ENCODE results near the gene WWOX. TPM values are rescaled to one million over a fixed set of nuclear protein-coding genes. Genes with fewer than 3 reads are reported as not detected.

WWOX gene
- polyA plus RNA-seq, 1 donor (not counting 4 experiments of a cell fraction or from before 2014, with no cell fraction given), result 5.1 TPM

DNA sequence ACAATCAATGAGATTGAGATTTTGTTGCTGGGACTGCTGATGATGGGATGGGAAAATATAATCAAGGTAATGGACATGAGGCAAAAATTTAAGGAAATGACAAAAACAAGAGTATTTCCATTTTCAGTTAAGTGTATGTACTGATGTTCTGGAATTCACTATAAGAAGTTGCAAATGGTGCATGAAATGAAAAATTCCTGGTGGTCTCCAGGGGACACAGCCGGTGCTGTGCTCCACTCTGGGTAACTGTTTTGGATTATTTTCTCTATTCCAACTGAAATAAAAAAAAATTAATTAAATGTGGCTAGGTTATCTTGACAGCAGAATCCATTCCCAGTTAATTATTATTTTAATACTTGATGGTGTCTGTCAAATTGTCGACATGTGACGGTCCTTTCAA, 305.6 kb downstream of the WWOX start:
- dilution Hi-C loops (cut with MboI; ENCODE audit: extremely low pct_ligation_motif_present, low sequenced_read_pairs), result no loop called here
- H3K9ac ChIP-seq (ENCODE audit: control insufficient read depth, extremely low read depth, insufficient read depth, low read length), result no peak overlapping the region
- TF ChIP-seq CTCF (optimal IDR thresholded peaks at IDR 0.05 in 1 of 3, IDR thresholded peaks at IDR 0.05 in 1 of 3, conservative IDR thresholded peaks at IDR 0.05 in 1 of 3; ENCODE audit: extremely low read depth in 1 of 3, insufficient read depth in 2 of 3, low read length in 3 of 3), result no peak
- no peak for TF ChIP-seq EZH2 (IDR thresholded peaks at IDR 0.05; ENCODE audit: low read length)
- H3K27ac ChIP-seq (ENCODE audit: control insufficient read depth, insufficient read depth, low read length), result no peak overlapping the region
- no peaks in the 10 kb centered on the region for H4K20me1 ChIP-seq (ENCODE audit: control insufficient read depth, extremely low read depth, insufficient read depth, low read length)
- H2AFZ ChIP-seq (ENCODE audit: control insufficient read depth, low read length), result no peak overlapping the region
- no peaks in the 10 kb centered on the region for H3K4me1 ChIP-seq (ENCODE audit: control insufficient read depth, extremely low read depth, insufficient read depth, low read length)
- no peaks in the 10 kb centered on the region for H3K9me3 ChIP-seq (ENCODE audit: control insufficient read depth, low read depth, low read length)
- FAIRE-seq, result no peak
- no peak overlapping the region for H3K4me3 ChIP-seq (ENCODE audit: control insufficient read depth in 2 of 3, extremely low read depth in 1 of 3, insufficient read depth in 2 of 3, low read depth in 1 of 3, low read length in 3 of 3)
- no peaks in the 10 kb centered on the region for H3K79me2 ChIP-seq (ENCODE audit: control insufficient read depth, insufficient read depth, low read length)
- no peaks in the 10 kb centered on the region for H3K27me3 ChIP-seq (ENCODE audit: control insufficient read depth, extremely low read depth, insufficient read depth, low read length)
- no peaks in the 10 kb centered on the region for H3K9me1 ChIP-seq (ENCODE audit: control insufficient read depth, extremely low read depth, insufficient read depth, low read length)
- no peaks in the 10 kb centered on the region for H3K36me3 ChIP-seq (ENCODE audit: control insufficient read depth in 2 of 2, extremely low read depth in 1 of 2, insufficient read depth in 2 of 2, low read length in 2 of 2)
- H3K4me2 ChIP-seq (ENCODE audit: control insufficient read depth, extremely low read depth, insufficient read depth, low read depth, low read length), result no peak overlapping the region
- no peak for DNase-seq (ENCODE audit: low read depth, low spot score)

DNA sequence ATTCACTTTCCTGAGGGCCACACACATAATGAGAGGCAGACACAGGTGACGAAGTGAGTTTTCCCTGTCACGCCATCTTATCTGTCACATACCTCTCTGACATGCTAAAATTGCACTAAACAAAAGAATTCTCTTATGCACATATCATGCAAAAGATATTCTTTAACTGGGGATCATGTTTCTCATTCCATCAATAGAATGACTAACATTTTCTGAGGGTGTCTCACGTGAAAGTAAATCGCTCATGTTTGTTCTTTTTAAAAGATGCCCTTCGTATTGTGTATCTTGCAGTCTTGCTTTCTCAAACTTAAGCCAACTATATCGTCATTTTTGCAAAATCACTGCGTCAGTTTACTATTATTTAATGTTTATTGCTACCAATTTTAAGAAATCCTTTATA, 306.4 kb downstream of the WWOX start:
- no peaks in the 10 kb centered on the region for H3K4me1 ChIP-seq (ENCODE audit: control insufficient read depth, extremely low read depth, insufficient read depth, low read length)
- no peaks in the 10 kb centered on the region for H3K79me2 ChIP-seq (ENCODE audit: control insufficient read depth, insufficient read depth, low read length)
- no peaks in the 10 kb centered on the region for H3K27me3 ChIP-seq (ENCODE audit: control insufficient read depth, extremely low read depth, insufficient read depth, low read length)
- FAIRE-seq (no peak), DNase-seq (ENCODE audit: low read depth, low spot score) (no peak)
- H3K27ac ChIP-seq (ENCODE audit: control insufficient read depth, insufficient read depth, low read length), result no peak overlapping the region
- H3K4me2 ChIP-seq (ENCODE audit: control insufficient read depth, extremely low read depth, insufficient read depth, low read depth, low read length), result no peak overlapping the region
- no peaks in the 10 kb centered on the region for H3K9me3 ChIP-seq (ENCODE audit: control insufficient read depth, low read depth, low read length)
- H2AFZ ChIP-seq (ENCODE audit: control insufficient read depth, low read length), result no peak overlapping the region
- TF ChIP-seq CTCF (optimal IDR thresholded peaks at IDR 0.05 in 1 of 3, IDR thresholded peaks at IDR 0.05 in 1 of 3, conservative IDR thresholded peaks at IDR 0.05 in 1 of 3; ENCODE audit: extremely low read depth in 1 of 3, insufficient read depth in 2 of 3, low read length in 3 of 3) (no peak), EZH2 (IDR thresholded peaks at IDR 0.05; ENCODE audit: low read length) (no peak)
- no peaks in the 10 kb centered on the region for H4K20me1 ChIP-seq (ENCODE audit: control insufficient read depth, extremely low read depth, insufficient read depth, low read length)
- H3K9ac ChIP-seq (ENCODE audit: control insufficient read depth, extremely low read depth, insufficient read depth, low read length), result no peak overlapping the region
- H3K4me3 ChIP-seq (ENCODE audit: control insufficient read depth in 2 of 3, extremely low read depth in 1 of 3, insufficient read depth in 2 of 3, low read depth in 1 of 3, low read length in 3 of 3), result no peak overlapping the region
- dilution Hi-C loops (cut with MboI; ENCODE audit: extremely low pct_ligation_motif_present, low sequenced_read_pairs), result no loop called here
- H3K36me3 ChIP-seq (ENCODE audit: control insufficient read depth in 2 of 2, extremely low read depth in 1 of 2, insufficient read depth in 2 of 2, low read length in 2 of 2), result no peaks in the 10 kb centered on the region
- no peaks in the 10 kb centered on the region for H3K9me1 ChIP-seq (ENCODE audit: control insufficient read depth, extremely low read depth, insufficient read depth, low read length)

Measured in keratinocyte (primary cell).